ENCODE results near the gene PHACTR1. TPM values are rescaled to one million over a fixed set of nuclear protein-coding genes. Genes with fewer than 3 reads are reported as not detected.

Gene PHACTR1
- total and polyA plus RNA-seq, 2 donors (not counting 1 experiment from before 2014, with no cell fraction given): 0.60 to 1.2 TPM

DNA sequence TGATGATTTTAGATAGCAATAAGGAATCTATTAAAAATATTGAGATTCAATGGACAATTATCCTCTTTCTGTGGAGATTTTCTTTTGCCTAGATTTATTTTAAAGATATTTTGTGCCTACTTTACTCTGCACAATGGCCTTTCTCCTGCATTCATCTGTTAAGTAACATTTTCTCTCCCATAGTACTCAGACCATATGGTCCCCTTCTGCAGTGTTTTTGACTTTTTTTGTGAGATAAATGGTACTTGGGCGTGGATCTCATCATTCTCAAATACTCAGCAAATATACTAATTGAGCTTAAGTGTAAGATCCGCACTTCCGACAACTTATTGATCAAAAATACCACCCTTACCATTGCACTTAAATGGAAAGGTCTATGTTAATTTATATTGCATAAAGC is 55.8 kb downstream of the PHACTR1 start:
- Histone ChIP-seq H3K9ac (ENCODE audit: insufficient read depth, low read length) (no peak overlapping the region), H4K20me1 (ENCODE audit: control insufficient read depth, extremely low read depth, insufficient read depth, low read length) (no peaks in the 10 kb centered on the region), H3K4me1 (ENCODE audit: control insufficient read depth, extremely low read depth, insufficient read depth, low read length) (no peaks in the 10 kb centered on the region), H3K27me3 (ENCODE audit: control insufficient read depth, insufficient read depth, low read length) (no peaks in the 10 kb centered on the region), H3K4me2 (ENCODE audit: extremely low read depth, insufficient read depth, low read length) (no peak overlapping the region), H3K9me3 (ENCODE audit: control insufficient read depth, insufficient read depth, low read depth, low read length) (no peaks in the 10 kb centered on the region), H2AFZ (ENCODE audit: low read length) (no peak overlapping the region), H3K79me2 (ENCODE audit: control insufficient read depth, insufficient read depth, low read length) (no peaks in the 10 kb centered on the region), H3K4me3 (replicated peaks in 1 of 4; ENCODE audit: control extremely low read depth in 1 of 4, insufficient read depth in 1 of 4, low read depth in 3 of 4, low read length in 4 of 4) (no peak overlapping the region), H3K27ac (ENCODE audit: insufficient read depth, low read length) (no peak overlapping the region), H3K36me3 (ENCODE audit: control insufficient read depth, insufficient read depth, low read length) (no peaks in the 10 kb centered on the region)
- TF ChIP-seq, protein P1, sequence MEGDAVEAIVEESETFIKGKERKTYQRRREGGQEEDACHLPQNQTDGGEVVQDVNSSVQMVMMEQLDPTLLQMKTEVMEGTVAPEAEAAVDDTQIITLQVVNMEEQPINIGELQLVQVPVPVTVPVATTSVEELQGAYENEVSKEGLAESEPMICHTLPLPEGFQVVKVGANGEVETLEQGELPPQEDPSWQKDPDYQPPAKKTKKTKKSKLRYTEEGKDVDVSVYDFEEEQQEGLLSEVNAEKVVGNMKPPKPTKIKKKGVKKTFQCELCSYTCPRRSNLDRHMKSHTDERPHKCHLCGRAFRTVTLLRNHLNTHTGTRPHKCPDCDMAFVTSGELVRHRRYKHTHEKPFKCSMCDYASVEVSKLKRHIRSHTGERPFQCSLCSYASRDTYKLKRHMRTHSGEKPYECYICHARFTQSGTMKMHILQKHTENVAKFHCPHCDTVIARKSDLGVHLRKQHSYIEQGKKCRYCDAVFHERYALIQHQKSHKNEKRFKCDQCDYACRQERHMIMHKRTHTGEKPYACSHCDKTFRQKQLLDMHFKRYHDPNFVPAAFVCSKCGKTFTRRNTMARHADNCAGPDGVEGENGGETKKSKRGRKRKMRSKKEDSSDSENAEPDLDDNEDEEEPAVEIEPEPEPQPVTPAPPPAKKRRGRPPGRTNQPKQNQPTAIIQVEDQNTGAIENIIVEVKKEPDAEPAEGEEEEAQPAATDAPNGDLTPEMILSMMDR (conservative IDR thresholded peaks at IDR 0.05 in 1 of 2, IDR thresholded peaks at IDR 0.05 in 1 of 2; ENCODE audit: low read depth in 1 of 2, low read length in 2 of 2): no peak
- TF ChIP-seq EZH2 (IDR thresholded peaks at IDR 0.05; ENCODE audit: low read length, missing control alignments): no peak
- no peak for DNase-seq (ENCODE audit: low read depth in 2 of 2)

DNA sequence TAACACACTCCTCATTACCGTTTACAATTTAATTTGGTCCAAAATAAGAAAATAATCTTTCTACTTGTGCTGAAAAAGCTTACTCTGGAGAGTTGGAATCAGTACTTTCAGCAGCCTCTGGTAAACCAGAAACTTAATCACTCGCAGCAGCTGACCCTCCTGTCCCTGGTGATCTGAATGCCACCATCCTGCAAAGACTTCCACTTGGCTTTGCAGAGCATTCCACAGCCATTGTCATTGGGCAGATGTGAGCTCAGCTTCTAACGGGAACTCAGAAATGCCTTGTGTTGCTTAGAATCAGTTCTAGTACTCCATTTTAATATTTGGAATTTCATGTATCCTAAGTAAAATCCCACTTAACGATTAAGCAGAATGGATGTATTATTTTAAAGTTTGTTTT is 59.7 kb downstream of the PHACTR1 start:
- TF ChIP-seq EZH2 (IDR thresholded peaks at IDR 0.05; ENCODE audit: low read length, missing control alignments): no peak
- TF ChIP-seq, protein P1 (conservative IDR thresholded peaks at IDR 0.05 in 1 of 2, IDR thresholded peaks at IDR 0.05 in 1 of 2; ENCODE audit: low read depth in 1 of 2, low read length in 2 of 2): no peak
- no peaks in the 10 kb centered on the region for H3K27me3 ChIP-seq (ENCODE audit: control insufficient read depth, insufficient read depth, low read length)
- H3K4me2 ChIP-seq (ENCODE audit: extremely low read depth, insufficient read depth, low read length): no peak overlapping the region
- H3K27ac ChIP-seq (ENCODE audit: insufficient read depth, low read length): no peak overlapping the region
- no peaks in the 10 kb centered on the region for H3K36me3 ChIP-seq (ENCODE audit: control insufficient read depth, insufficient read depth, low read length)
- no peak overlapping the region for H3K9ac ChIP-seq (ENCODE audit: insufficient read depth, low read length)
- no peaks in the 10 kb centered on the region for H3K4me1 ChIP-seq (ENCODE audit: control insufficient read depth, extremely low read depth, insufficient read depth, low read length)
- DNase-seq (ENCODE audit: low read depth in 2 of 2): no peak
- no peak overlapping the region for H2AFZ ChIP-seq (ENCODE audit: low read length)
- no peaks in the 10 kb centered on the region for H3K79me2 ChIP-seq (ENCODE audit: control insufficient read depth, insufficient read depth, low read length)
- H3K9me3 ChIP-seq (ENCODE audit: control insufficient read depth, insufficient read depth, low read depth, low read length): no peaks in the 10 kb centered on the region
- H3K4me3 ChIP-seq (replicated peaks in 1 of 4; ENCODE audit: control extremely low read depth in 1 of 4, insufficient read depth in 1 of 4, low read depth in 3 of 4, low read length in 4 of 4): no peak overlapping the region
- no peaks in the 10 kb centered on the region for H4K20me1 ChIP-seq (ENCODE audit: control insufficient read depth, extremely low read depth, insufficient read depth, low read length)

DNA sequence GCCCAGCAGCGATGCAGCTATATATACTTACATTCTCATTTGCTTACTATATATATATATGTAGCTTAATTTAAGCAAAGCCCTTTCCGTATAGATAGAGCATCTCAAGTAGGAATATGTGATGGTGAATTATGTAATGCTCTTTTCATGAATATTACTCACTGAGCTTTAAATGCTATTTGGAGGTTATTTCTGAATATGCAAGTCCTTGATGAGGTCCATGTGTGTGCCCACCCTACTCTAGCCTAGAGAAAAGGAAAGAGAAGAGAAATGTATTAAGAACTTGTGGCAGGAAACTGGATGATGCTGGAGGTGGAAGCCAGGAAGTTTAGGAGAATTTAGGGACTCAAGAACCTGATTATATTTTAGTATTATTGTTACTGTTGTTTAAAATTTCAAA is 63.2 kb downstream of the PHACTR1 start:
- Histone ChIP-seq H3K4me1 (ENCODE audit: control insufficient read depth, extremely low read depth, insufficient read depth, low read length) (no peaks in the 10 kb centered on the region), H3K36me3 (ENCODE audit: control insufficient read depth, insufficient read depth, low read length) (no peaks in the 10 kb centered on the region), H3K4me2 (ENCODE audit: extremely low read depth, insufficient read depth, low read length) (no peak overlapping the region), H3K9me3 (ENCODE audit: control insufficient read depth, insufficient read depth, low read depth, low read length) (no peaks in the 10 kb centered on the region), H4K20me1 (ENCODE audit: control insufficient read depth, extremely low read depth, insufficient read depth, low read length) (no peaks in the 10 kb centered on the region), H3K27ac (ENCODE audit: insufficient read depth, low read length) (no peak overlapping the region), H3K79me2 (ENCODE audit: control insufficient read depth, insufficient read depth, low read length) (no peaks in the 10 kb centered on the region), H3K4me3 (replicated peaks in 1 of 4; ENCODE audit: control extremely low read depth in 1 of 4, insufficient read depth in 1 of 4, low read depth in 3 of 4, low read length in 4 of 4) (no peak overlapping the region), H3K9ac (ENCODE audit: insufficient read depth, low read length) (no peak overlapping the region), H3K27me3 (ENCODE audit: control insufficient read depth, insufficient read depth, low read length) (no peaks in the 10 kb centered on the region), H2AFZ (ENCODE audit: low read length) (no peak overlapping the region)
- no peak for DNase-seq (ENCODE audit: low read depth in 2 of 2)
- TF ChIP-seq, protein P1 (conservative IDR thresholded peaks at IDR 0.05 in 1 of 2, IDR thresholded peaks at IDR 0.05 in 1 of 2; ENCODE audit: low read depth in 1 of 2, low read length in 2 of 2): no peak
- no peak for TF ChIP-seq EZH2 (IDR thresholded peaks at IDR 0.05; ENCODE audit: low read length, missing control alignments)

All from fibroblast of lung (primary cell).